Neuronal stem cell (in vitro differentiated cells): ENCODE data around the gene CXorf58.

Experiments used
- DNase-seq: peaks from one replicate; pipeline ENCODE4 v3.0.0-alpha.2; 2013; ENCODE audit warnings: low spot score
- H2AFZ ChIP-seq: one replicate; pipeline ENCODE4 v1.6.1; 2013; ENCODE audit warnings: mild to moderate bottlenecking, low read length, inconsistent platforms
- H2AK5ac ChIP-seq: 2 replicates; pipeline ENCODE4 v1.6.1; 2013; ENCODE audit warnings: low read depth, mild to moderate bottlenecking, inconsistent platforms, low read length, moderate library complexity, mixed read lengths
- H2BK120ac ChIP-seq: 2 replicates; pipeline ENCODE4 v1.6.1; 2013; ENCODE audit warnings: low read depth, mild to moderate bottlenecking, inconsistent platforms, low read length, moderate library complexity, mixed read lengths
- H2BK12ac ChIP-seq: one replicate; pipeline ENCODE4 v1.6.1; 2013; ENCODE audit warnings: low read length, inconsistent platforms
- H2BK15ac ChIP-seq: 2 replicates; pipeline ENCODE4 v1.6.1; 2013; ENCODE audit warnings: mild to moderate bottlenecking, low read length, inconsistent platforms, mixed read lengths
- H2BK5ac ChIP-seq: one replicate; pipeline ENCODE4 v1.6.1; 2013; ENCODE audit warnings: inconsistent platforms, mild to moderate bottlenecking, low read length, moderate library complexity
- H3K14ac ChIP-seq: one replicate; pipeline ENCODE4 v1.6.1; 2013; ENCODE audit warnings: low read length, inconsistent platforms
- H3K18ac ChIP-seq: 2 replicates; pipeline ENCODE4 v1.6.1; 2013; ENCODE audit warnings: low read length, inconsistent platforms
- H3K23ac ChIP-seq: 2 replicates; pipeline ENCODE4 v1.6.1; 2013; ENCODE audit warnings: low read depth, mild to moderate bottlenecking, mixed read lengths, low read length, inconsistent platforms; ENCODE audit not compliant: poor library complexity
- H3K27ac ChIP-seq: replicated peaks from 3 replicates; pipeline ENCODE4 v1.5.1; 2013; ENCODE audit warnings: low read length, inconsistent platforms
- H3K27me3 ChIP-seq, 3 experiments: 2 replicates each; pipeline ENCODE4 v1.6.1; 2013; ENCODE audit warnings: low read length in 3 of 3, mild to moderate bottlenecking in 2 of 3, inconsistent platforms in 1 of 3, low read depth in 1 of 3, mixed read lengths in 1 of 3, moderate library complexity in 1 of 3; ENCODE audit not compliant: control insufficient read depth in 3 of 3, insufficient read depth in 3 of 3
- H3K36me3 ChIP-seq, 2 donors: replicated peaks in 1 of 2; 2 replicates each; pipeline ENCODE4 v1.6.1; 2013; ENCODE audit warnings: low read length in 2 of 2; ENCODE audit not compliant: control insufficient read depth in 2 of 2, insufficient read depth in 2 of 2
- H3K4ac ChIP-seq: 2 replicates; pipeline ENCODE4 v1.6.1; 2013; ENCODE audit warnings: inconsistent platforms, mild to moderate bottlenecking, low read length, moderate library complexity
- H3K4me1 ChIP-seq, 2 donors: 1 replicate in 1 of 2; 2 replicates in 1 of 2; pipeline ENCODE4 v1.6.1; 2013; ENCODE audit warnings: low read length in 2 of 2, low read depth in 1 of 2; ENCODE audit not compliant: control insufficient read depth in 2 of 2, insufficient read depth in 1 of 2
- H3K4me2 ChIP-seq: one replicate; pipeline ENCODE4 v1.6.1; 2013; ENCODE audit warnings: mild to moderate bottlenecking, low read length, inconsistent platforms; ENCODE audit not compliant: insufficient read depth, poor library complexity, severe bottlenecking
- H3K4me3 ChIP-seq, 2 donors: 2 replicates each; pipeline ENCODE4 v1.5.1; 2013; ENCODE audit warnings: low read length in 2 of 2, mild to moderate bottlenecking in 2 of 2, inconsistent platforms in 1 of 2, moderate library complexity in 1 of 2
- H3K79me1 ChIP-seq: one replicate; pipeline ENCODE4 v1.6.1; 2013; ENCODE audit warnings: low read depth, mild to moderate bottlenecking, inconsistent platforms, low read length, moderate library complexity
- H3K9ac ChIP-seq: one replicate; pipeline ENCODE4 v1.6.1; 2013; ENCODE audit warnings: mild to moderate bottlenecking, low read depth, low read length, inconsistent platforms; ENCODE audit not compliant: poor library complexity
- H3K9me3 ChIP-seq, 2 donors: replicated peaks in 1 of 2; 2 replicates each; pipeline versions ENCODE3 to v1.6.1; 2013; ENCODE audit warnings: low read length in 2 of 2, mild to moderate bottlenecking in 2 of 2, inconsistent platforms in 1 of 2, low read depth in 1 of 2, mixed read lengths in 1 of 2, moderate library complexity in 1 of 2; ENCODE audit not compliant: control insufficient read depth in 2 of 2, insufficient read depth in 1 of 2
- H4K8ac ChIP-seq: one replicate; pipeline ENCODE4 v1.6.1; 2013; ENCODE audit warnings: low read depth, mild to moderate bottlenecking, inconsistent platforms, low read length, moderate library complexity
- H4K91ac ChIP-seq: one replicate; pipeline ENCODE4 v1.6.1; 2013; ENCODE audit warnings: low read length, low read depth, mild to moderate bottlenecking, inconsistent platforms; ENCODE audit not compliant: poor library complexity
- WGBS, 2 donors: extraction: QIAGEN DNeasy Blood & Tissue Kit; methylation state at CpG; one replicate each; pipeline ENCODE4 v1.1.7; 2013; ENCODE audit warnings: missing lambda C conversion rate in 2 of 2, mixed read lengths in 1 of 2; ENCODE audit not compliant: insufficient read length in 2 of 2, insufficient replicate concordance in 1 of 2; ENCODE audit errors: extremely low coverage in 2 of 2; 5-methylcytosine and 5-hydroxymethylcytosine counted together

CXorf58 gene

DNA sequence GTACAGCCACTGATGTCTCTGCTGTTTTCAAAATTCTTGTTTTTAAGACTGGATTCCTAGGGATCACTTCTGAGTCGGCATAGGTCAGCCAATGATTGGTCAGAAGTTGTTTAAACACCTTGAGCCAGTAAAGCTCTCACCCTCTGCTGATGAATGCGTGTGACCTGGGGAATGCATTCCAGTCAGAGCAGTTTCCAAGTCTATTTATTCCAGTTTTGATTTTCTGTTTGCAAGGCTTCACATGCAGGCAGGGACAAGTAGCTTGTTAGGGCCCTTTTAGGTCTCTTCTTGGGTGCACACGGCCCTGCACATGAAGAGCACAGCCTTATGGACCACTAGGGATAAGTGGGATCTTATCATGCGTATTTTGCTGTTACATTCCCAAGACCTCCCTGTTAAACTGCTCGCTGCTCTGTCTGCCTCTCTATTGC is 72.2 kb downstream of the CXorf58 start:
- H3K4me1 ChIP-seq: peaks cover 0 to 3% of the 10 kb centered on the region in 2 donors
- DNase-seq: no peak
- H3K9ac ChIP-seq: no peak overlapping the region
- H3K27ac ChIP-seq: no peak overlapping the region
- no CpG with 5 or more reads among the region's 5 CpGs for WGBS, 2 donors
- H3K4me3 ChIP-seq: no peak overlapping the region
- no peak overlapping the region for H3K14ac ChIP-seq
- no peak overlapping the region for H2BK15ac ChIP-seq
- H2BK12ac ChIP-seq: no peak overlapping the region
- no peaks in the 10 kb centered on the region for H3K79me1 ChIP-seq
- H4K8ac ChIP-seq: no peak overlapping the region
- H3K18ac ChIP-seq: no peak overlapping the region
- H3K4ac ChIP-seq: no peak overlapping the region
- H2BK120ac ChIP-seq: no peak overlapping the region
- peaks cover 2 to 10% of the 10 kb centered on the region in 2 donors for H3K36me3 ChIP-seq
- no peak overlapping the region for H3K4me2 ChIP-seq
- no peak overlapping the region for H3K23ac ChIP-seq
- H2AK5ac ChIP-seq: no peak overlapping the region
- H2BK5ac ChIP-seq: no peak overlapping the region
- H3K27me3 ChIP-seq: no peaks in the 10 kb centered on the region
- H2AFZ ChIP-seq: no peak overlapping the region
- no peak overlapping the region for H4K91ac ChIP-seq
- no peaks in the 10 kb centered on the region for H3K9me3 ChIP-seq

DNA sequence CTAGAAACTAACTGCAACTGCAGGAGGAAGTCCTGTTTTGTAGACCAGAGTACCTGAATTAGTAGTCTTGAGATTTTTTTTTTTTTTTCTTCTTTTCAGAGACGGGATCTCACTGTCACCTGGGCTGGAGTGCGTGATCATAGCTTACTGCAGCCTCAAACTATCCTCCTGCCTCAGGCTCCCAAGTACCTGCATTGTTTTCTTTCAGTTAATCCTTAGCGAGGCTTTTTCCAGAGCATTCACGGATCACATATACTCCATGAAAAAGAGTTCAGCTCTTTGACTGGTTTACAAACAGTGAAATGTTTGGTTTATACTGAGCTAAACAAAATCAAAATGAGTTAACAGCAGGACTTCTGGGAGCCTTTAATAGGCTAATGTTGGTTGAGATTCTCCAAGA is 73.4 kb downstream of the CXorf58 start:
- Histone ChIP-seq H4K8ac (no peak overlapping the region), H2BK12ac (no peak overlapping the region), H3K4me2 (no peak overlapping the region), H2AFZ (no peak overlapping the region), H3K14ac (no peak overlapping the region), H2AK5ac (no peak overlapping the region), H3K27me3 (no peaks in the 10 kb centered on the region), H2BK5ac (no peak overlapping the region), H3K18ac (no peak overlapping the region), H3K4ac (no peak overlapping the region), H2BK120ac (no peak overlapping the region), H3K4me1 (peaks cover 0 to 3% of the 10 kb centered on the region in 2 donors), H3K36me3 (peaks cover 2 to 20% of the 10 kb centered on the region in 2 donors), H4K91ac (no peak overlapping the region), H2BK15ac (no peak overlapping the region), H3K9ac (no peak overlapping the region), H3K4me3 (no peak overlapping the region), H3K9me3 (no peaks in the 10 kb centered on the region), H3K79me1 (no peaks in the 10 kb centered on the region), H3K27ac (no peak overlapping the region), H3K23ac (no peak overlapping the region)
- no CpG with 5 or more reads among the region's 4 CpGs for WGBS, 2 donors
- no peak for DNase-seq

DNA sequence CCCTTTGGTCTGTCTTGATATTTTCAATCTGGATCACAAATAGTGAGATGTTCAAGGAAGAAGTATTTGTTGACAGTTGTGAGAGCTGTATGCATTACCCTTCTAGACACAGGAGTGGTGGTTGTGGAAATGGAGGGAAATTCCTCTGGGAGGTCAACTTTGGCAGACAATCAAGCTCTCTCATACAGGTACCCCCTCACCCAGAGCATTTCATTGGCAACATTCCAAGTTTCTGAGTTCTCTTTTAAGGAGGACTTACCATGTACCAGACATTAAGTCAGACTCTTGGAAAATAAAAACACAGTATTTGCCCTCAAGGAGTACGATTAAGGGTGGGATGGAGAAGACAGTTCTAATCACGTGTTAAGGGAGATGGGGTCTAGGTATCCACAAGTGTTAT is 73.9 kb downstream of the CXorf58 start:
- no peak overlapping the region for H3K4ac ChIP-seq
- H3K9me3 ChIP-seq: no peaks in the 10 kb centered on the region
- no peak overlapping the region for H2BK120ac ChIP-seq
- no peak overlapping the region for H2BK12ac ChIP-seq
- no peaks in the 10 kb centered on the region for H3K79me1 ChIP-seq
- no peak overlapping the region for H2AK5ac ChIP-seq
- no peak overlapping the region for H4K91ac ChIP-seq
- no peak overlapping the region for H3K4me3 ChIP-seq
- DNase-seq: no peak
- no peak overlapping the region for H3K18ac ChIP-seq
- H3K27ac ChIP-seq: no peak overlapping the region
- H3K27me3 ChIP-seq: no peaks in the 10 kb centered on the region
- WGBS, 2 donors: no CpG with 5 or more reads among the region's 2 CpGs
- H2BK15ac ChIP-seq: no peak overlapping the region
- no peak overlapping the region for H3K23ac ChIP-seq
- no peak overlapping the region for H3K9ac ChIP-seq
- no peak overlapping the region for H3K4me2 ChIP-seq
- peaks cover 0 to 3% of the 10 kb centered on the region in 2 donors for H3K4me1 ChIP-seq
- H3K36me3 ChIP-seq: peaks cover 2 to 25% of the 10 kb centered on the region in 2 donors
- H3K14ac ChIP-seq: no peak overlapping the region
- H4K8ac ChIP-seq: no peak overlapping the region
- H2BK5ac ChIP-seq: no peak overlapping the region
- H2AFZ ChIP-seq: no peak overlapping the region

DNA sequence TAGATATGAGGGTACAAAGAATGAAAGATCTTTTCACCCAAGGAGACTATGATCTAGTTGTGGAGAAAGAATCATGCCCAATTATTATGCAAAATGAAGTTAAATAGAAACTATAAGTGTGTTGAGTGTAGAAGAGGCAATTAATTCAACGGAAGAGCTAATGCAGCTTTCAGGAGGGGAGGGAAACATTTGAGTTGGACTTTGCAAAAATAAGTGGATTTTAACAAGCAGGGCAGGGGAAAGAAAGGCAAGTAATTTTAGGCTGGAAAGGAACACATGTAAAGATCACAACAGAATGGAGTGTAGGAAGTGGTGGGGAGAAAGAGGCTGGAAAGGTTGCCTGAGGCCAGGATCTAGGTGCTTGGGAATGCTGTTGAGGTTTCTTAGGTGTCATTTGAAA is 75.1 kb downstream of the CXorf58 start:
- H3K14ac ChIP-seq: no peak overlapping the region
- no peaks in the 10 kb centered on the region for H3K79me1 ChIP-seq
- no peak overlapping the region for H2AK5ac ChIP-seq
- H3K4me3 ChIP-seq: no peak overlapping the region
- no peak overlapping the region for H3K27ac ChIP-seq
- H3K36me3 ChIP-seq: peaks cover 3 to 37% of the 10 kb centered on the region in 2 donors
- no peak overlapping the region for H2BK15ac ChIP-seq
- no peak overlapping the region for H3K23ac ChIP-seq
- H2AFZ ChIP-seq: no peak overlapping the region
- no peak overlapping the region for H4K8ac ChIP-seq
- H3K4me1 ChIP-seq: peaks cover 0 to 3% of the 10 kb centered on the region in 2 donors
- no peak overlapping the region for H3K4me2 ChIP-seq
- H3K4ac ChIP-seq: no peak overlapping the region
- H3K27me3 ChIP-seq: no peaks in the 10 kb centered on the region
- no peak overlapping the region for H3K18ac ChIP-seq
- H2BK120ac ChIP-seq: no peak overlapping the region
- H3K9me3 ChIP-seq: no peaks in the 10 kb centered on the region
- H4K91ac ChIP-seq: no peak overlapping the region
- WGBS, 2 donors: no CpG with 5 or more reads among the region's 1 CpG
- H2BK5ac ChIP-seq: no peak overlapping the region
- H2BK12ac ChIP-seq: no peak overlapping the region
- DNase-seq: no peak
- H3K9ac ChIP-seq: no peak overlapping the region
